Vagina (tissue), 2 donors: ENCODE results near the gene SLX4IP. TPM values are rescaled to one million over a fixed set of nuclear protein-coding genes. Genes with fewer than 3 reads are reported as not detected.

ENCODE experiments used
- DNase-seq, 2 donors: peaks; one replicate each; pipeline ENCODE4 v3.0.0-alpha.2; 2017; ENCODE audit errors: extremely low spot score in 2 of 2
- H3K27ac ChIP-seq: fragments of 200-600 bp; sonication (generic); one replicate; pipeline ENCODE4 v1.5.1; 2019
- H3K27me3 ChIP-seq: fragments of 200-600 bp; sonication (generic); one replicate; pipeline ENCODE4 v1.5.1; 2019
- H3K36me3 ChIP-seq, 2 donors: fragments of 200-600 bp; sonication (generic); one replicate each; pipeline ENCODE4 v1.5.1; 2017 to 2019
- H3K4me1 ChIP-seq: fragments of 200-600 bp; sonication (generic); one replicate; pipeline ENCODE4 v1.5.1; 2019
- H3K4me3 ChIP-seq, 2 donors: fragments of 200-600 bp; sonication (generic); 1 replicate in 1 of 2; 2 replicates in 1 of 2; pipeline ENCODE4 v1.5.1; 2016 to 2019
- H3K9me3 ChIP-seq: fragments of 200-600 bp; sonication (generic); one replicate; pipeline ENCODE4 v1.5.1; 2019
- POLR2A ChIP-seq, 2 donors: fragments of 450-650 bp; IDR thresholded peaks; one replicate each; pipeline ENCODE4 v1.6.1; 2017; ENCODE audit warnings: antibody characterized with exemption in 2 of 2, mild to moderate bottlenecking in 2 of 2, moderate library complexity in 2 of 2
- POLR2AphosphoS5 ChIP-seq, 2 donors: sonication (generic); formaldehyde crosslinking; IDR thresholded peaks; one replicate each; pipeline ENCODE4 v1.9.0; 2017; ENCODE audit warnings: antibody characterized with exemption in 2 of 2, mild to moderate bottlenecking in 2 of 2, low read depth in 1 of 2; ENCODE audit not compliant: insufficient read depth in 1 of 2
- intact Hi-C: fragments of 100-400 bp; cut with DNase I; formaldehyde crosslinking; loops from one replicate; pipeline ENCODE4 v1.15.1; 2023
- total RNA-seq: library from RNA; depleted of rRNA; stranded (reverse); fragments of >200 nt; gene quantifications from one replicate; pipeline ENCODE4 v1.2.3, GENCODE V29; 2016
- TF ChIP-seq, protein P1 (sequence below), 3 experiments: fragments of 450-650 bp in 2 of 3; fragments of 200-600 bp in 1 of 3; sonication (generic) in 1 of 3; IDR thresholded peaks; one replicate each; pipeline ENCODE4 v1.5.1; 2017 to 2019; ENCODE audit warnings: antibody characterized with exemption in 3 of 3, mild to moderate bottlenecking in 2 of 3, moderate library complexity in 2 of 3

The SLX4IP gene
- total RNA-seq, 1 donor from 2014 or later, result 4.9 TPM

DNA sequence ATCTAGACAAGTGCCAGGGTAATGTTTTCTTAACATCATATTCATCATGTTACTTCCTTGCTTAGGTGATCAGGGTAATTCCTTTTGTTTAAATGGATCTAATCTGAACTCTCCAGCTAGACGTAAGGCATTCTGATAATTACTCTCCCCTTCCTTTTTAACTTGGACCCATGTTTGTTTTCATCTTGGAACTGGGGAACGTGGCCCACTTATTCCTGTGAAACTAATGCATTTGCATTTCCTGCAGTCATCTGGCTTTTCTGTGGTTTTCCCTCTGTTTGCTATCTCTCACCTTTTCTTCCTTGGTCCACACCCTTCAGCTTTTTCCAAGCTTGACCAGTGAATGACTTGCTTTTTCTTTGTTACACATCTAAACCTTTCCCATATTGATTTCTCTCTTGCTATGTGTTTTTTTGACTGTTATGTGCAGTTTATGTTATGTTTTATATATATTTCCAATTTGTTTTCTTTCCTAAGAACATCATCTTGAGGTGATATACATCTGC, 33.3 kb downstream of the SLX4IP start:
- Histone ChIP-seq H3K4me1 (peaks cover 30% of the 10 kb centered on the region), H3K4me3 (no peak overlapping the region), H3K36me3 (no peaks in the 10 kb centered on the region), H3K27me3 (no peaks in the 10 kb centered on the region), H3K9me3 (no peaks in the 10 kb centered on the region), H3K27ac (peak overlapping the region; percentile 61)
- TF ChIP-seq, protein P1, sequence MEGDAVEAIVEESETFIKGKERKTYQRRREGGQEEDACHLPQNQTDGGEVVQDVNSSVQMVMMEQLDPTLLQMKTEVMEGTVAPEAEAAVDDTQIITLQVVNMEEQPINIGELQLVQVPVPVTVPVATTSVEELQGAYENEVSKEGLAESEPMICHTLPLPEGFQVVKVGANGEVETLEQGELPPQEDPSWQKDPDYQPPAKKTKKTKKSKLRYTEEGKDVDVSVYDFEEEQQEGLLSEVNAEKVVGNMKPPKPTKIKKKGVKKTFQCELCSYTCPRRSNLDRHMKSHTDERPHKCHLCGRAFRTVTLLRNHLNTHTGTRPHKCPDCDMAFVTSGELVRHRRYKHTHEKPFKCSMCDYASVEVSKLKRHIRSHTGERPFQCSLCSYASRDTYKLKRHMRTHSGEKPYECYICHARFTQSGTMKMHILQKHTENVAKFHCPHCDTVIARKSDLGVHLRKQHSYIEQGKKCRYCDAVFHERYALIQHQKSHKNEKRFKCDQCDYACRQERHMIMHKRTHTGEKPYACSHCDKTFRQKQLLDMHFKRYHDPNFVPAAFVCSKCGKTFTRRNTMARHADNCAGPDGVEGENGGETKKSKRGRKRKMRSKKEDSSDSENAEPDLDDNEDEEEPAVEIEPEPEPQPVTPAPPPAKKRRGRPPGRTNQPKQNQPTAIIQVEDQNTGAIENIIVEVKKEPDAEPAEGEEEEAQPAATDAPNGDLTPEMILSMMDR (IDR thresholded peaks at IDR 0.05), result no peak
- TF ChIP-seq POLR2A (IDR thresholded peaks at IDR 0.05) (no peak), POLR2AphosphoS5 (IDR thresholded peaks at IDR 0.05; ENCODE audit: insufficient read depth in 1 of 2, low read depth in 1 of 2) (no peak)
- DNase-seq, result no peak
- intact Hi-C loops, result loop anchor here (10.0 kb wide), 1 partner anchor 806 kb away; no protein-coding TSS in a partner anchor

GRCh38 chr20:10469056-10469455, 34.0 kb downstream of the SLX4IP start:
- TF ChIP-seq POLR2A (IDR thresholded peaks at IDR 0.05) (no peak), POLR2AphosphoS5 (IDR thresholded peaks at IDR 0.05; ENCODE audit: insufficient read depth in 1 of 2, low read depth in 1 of 2) (no peak)
- TF ChIP-seq, protein P1 (IDR thresholded peaks at IDR 0.05), result no peak
- no peaks in the 10 kb centered on the region for H3K36me3 ChIP-seq
- H3K4me1 ChIP-seq, result peaks cover 30% of the 10 kb centered on the region
- no peaks in the 10 kb centered on the region for H3K27me3 ChIP-seq
- intact Hi-C loops, result loop anchor here (10.0 kb wide), 1 partner anchor 806 kb away; no protein-coding TSS in a partner anchor
- no peak for DNase-seq
- H3K27ac ChIP-seq, result no peak overlapping the region
- H3K9me3 ChIP-seq, result no peaks in the 10 kb centered on the region
- no peak overlapping the region for H3K4me3 ChIP-seq

GRCh38 chr20:10469599-10469998, 34.5 kb downstream of the SLX4IP start:
- Histone ChIP-seq H3K4me3 (no peak overlapping the region), H3K27me3 (no peaks in the 10 kb centered on the region), H3K36me3 (no peaks in the 10 kb centered on the region), H3K4me1 (peaks cover 30% of the 10 kb centered on the region), H3K27ac (peak overlapping the region; percentile 13), H3K9me3 (no peaks in the 10 kb centered on the region)
- TF ChIP-seq POLR2AphosphoS5 (IDR thresholded peaks at IDR 0.05; ENCODE audit: insufficient read depth in 1 of 2, low read depth in 1 of 2) (peak in 1 of 2 donors; percentile 81), POLR2A (IDR thresholded peaks at IDR 0.05) (no peak)
- TF ChIP-seq, protein P1 (IDR thresholded peaks at IDR 0.05), result peak; percentile 52 to 74 (median 52)
- intact Hi-C loops, result loop anchor here (10.0 kb wide), 1 partner anchor 805 kb away; no protein-coding TSS in a partner anchor
- no peak for DNase-seq

- intact Hi-C loops, result loop anchor here (5.0 to 10.0 kb wide), 2 partner anchors 55 to 202 kb away; partner anchors contain the start of gene JAG1
- no peak overlapping the region for H3K4me3 ChIP-seq
- no peak for DNase-seq
- H3K27me3 ChIP-seq, result no peaks in the 10 kb centered on the region
- peaks cover 30% of the 10 kb centered on the region for H3K4me1 ChIP-seq
- TF ChIP-seq, protein P1 (IDR thresholded peaks at IDR 0.05), result no peak
- no peak for TF ChIP-seq POLR2AphosphoS5 (IDR thresholded peaks at IDR 0.05; ENCODE audit: insufficient read depth in 1 of 2, low read depth in 1 of 2)
- TF ChIP-seq POLR2A (IDR thresholded peaks at IDR 0.05), result no peak
- H3K36me3 ChIP-seq, result no peaks in the 10 kb centered on the region
- H3K27ac ChIP-seq, result no peak overlapping the region
- no peaks in the 10 kb centered on the region for H3K9me3 ChIP-seq
Observed at GRCh38 chr20:10470276-10470675, 35.2 kb downstream of the SLX4IP start.

- H3K27ac ChIP-seq, result no peak overlapping the region
- intact Hi-C loops, result loop anchor here (5.0 to 10.0 kb wide), 2 partner anchors 52 to 199 kb away; partner anchors contain the start of gene JAG1
- no peaks in the 10 kb centered on the region for H3K36me3 ChIP-seq
- H3K4me1 ChIP-seq, result peaks cover 12% of the 10 kb centered on the region
- TF ChIP-seq, protein P1 (IDR thresholded peaks at IDR 0.05), result no peak
- TF ChIP-seq POLR2A (IDR thresholded peaks at IDR 0.05), result no peak
- no peak for TF ChIP-seq POLR2AphosphoS5 (IDR thresholded peaks at IDR 0.05; ENCODE audit: insufficient read depth in 1 of 2, low read depth in 1 of 2)
- no peaks in the 10 kb centered on the region for H3K9me3 ChIP-seq
- H3K27me3 ChIP-seq, result no peaks in the 10 kb centered on the region
- DNase-seq, result no peak
- no peak overlapping the region for H3K4me3 ChIP-seq
Observed at GRCh38 chr20:10472871-10473270, 37.8 kb downstream of the SLX4IP start.
